B cell (primary cell): Measurements from ENCODE around the gene SHISA8. TPM values are rescaled to one million over a fixed set of nuclear protein-coding genes. Genes with fewer than 3 reads are reported as not detected.

Source experiments
- ATAC-seq: fragments of 200-7000 bp; cut with Tn5 transposase; one replicate; pipeline ENCODE4 v1.10.0; 2021; ENCODE audit warnings: low read depth, mild to moderate bottlenecking, moderate number of reproducible peaks, moderate library complexity
- CTCF ChIA-PET: fragments of 350-600 bp; sonication (Branson Sonifier 250); formaldehyde crosslinking; loops from one replicate; lab custom pipeline; 2021; ENCODE audit warnings: antibody characterized with exemption, inconsistent platforms; lab: Charles Lee
- POLR2A ChIA-PET: fragments of 350-600 bp; sonication (Branson Sonifier 250); formaldehyde crosslinking; loops from one replicate; lab custom pipeline; 2021; ENCODE audit warnings: antibody characterized with exemption; lab: Charles Lee
- DNase-seq: peaks from one replicate; pipeline ENCODE4 v3.0.0; 2013
- H2AFZ ChIP-seq: 2 replicates; pipeline ENCODE4 v1.6.1; 2012; ENCODE audit warnings: mild to moderate bottlenecking, low read depth, low read length; ENCODE audit not compliant: insufficient read depth, poor library complexity, severe bottlenecking
- H3K27ac ChIP-seq, 2 donors: 1 replicate in 1 of 2; 2 replicates in 1 of 2; pipeline ENCODE4 v1.5.1; 2012 to 2013; ENCODE audit warnings: low read length in 2 of 2, mild to moderate bottlenecking in 2 of 2, moderate library complexity in 1 of 2
- H3K27me3 ChIP-seq, 4 experiments: fragments of 200-600 bp in 1 of 4; sonication (generic) in 1 of 4; replicated peaks in 1 of 4; 1 replicate in 2 of 4; 2 replicates in 2 of 4; pipeline versions ENCODE4 v1.6.1 to v1.7.0; 2013 to 2016; ENCODE audit warnings: low read length in 3 of 4, mild to moderate bottlenecking in 2 of 4, mixed read lengths in 1 of 4, moderate library complexity in 1 of 4; ENCODE audit not compliant: insufficient read depth in 4 of 4, control insufficient read depth in 3 of 4; ENCODE audit errors: control extremely low read depth in 1 of 4
- H3K36me3 ChIP-seq, 2 experiments: replicated peaks in 1 of 2; 1 replicate in 1 of 2; 2 replicates in 1 of 2; pipeline versions ENCODE4 v1.6.1 to v1.7.1; 2013; ENCODE audit warnings: low read length in 1 of 2; ENCODE audit not compliant: insufficient read depth in 2 of 2, control insufficient read depth in 1 of 2; ENCODE audit errors: control extremely low read depth in 1 of 2, extremely low read depth in 1 of 2
- H3K4me1 ChIP-seq, 2 donors: fragments of 200-600 bp in 1 of 2; sonication (generic) in 1 of 2; 1 replicate in 1 of 2; 2 replicates in 1 of 2; pipeline versions ENCODE4 v1.5.1 to v1.6.1; 2013 to 2017; ENCODE audit warnings: low read length in 2 of 2; ENCODE audit not compliant: control insufficient read depth in 2 of 2, insufficient read depth in 2 of 2
- H3K4me2 ChIP-seq: replicated peaks from 2 replicates; pipeline ENCODE3; 2012; ENCODE audit warnings: mild to moderate bottlenecking, low read depth, low read length; ENCODE audit not compliant: poor library complexity, severe bottlenecking
- H3K4me3 ChIP-seq, 5 experiments: fragments of 200-600 bp in 1 of 5; sonication (generic) in 1 of 5; 1 replicate in 3 of 5; 2 replicates in 2 of 5; pipeline versions ENCODE4 v1.5.1 to v1.7.0; 2011 to 2016; ENCODE audit warnings: low read length in 4 of 5, mild to moderate bottlenecking in 4 of 5, low read depth in 2 of 5, control low read depth in 1 of 5, moderate library complexity in 1 of 5; ENCODE audit not compliant: insufficient read depth in 1 of 5; ENCODE audit errors: control extremely low read depth in 1 of 5, extremely low read depth in 1 of 5
- H3K79me2 ChIP-seq: fragments of 200-600 bp; sonication (generic); one replicate; pipeline ENCODE4 v1.6.0; 2016; ENCODE audit warnings: low read length; ENCODE audit not compliant: control insufficient read depth, insufficient read depth
- H3K9ac ChIP-seq: fragments of 200-600 bp; sonication (generic); 2 replicates; pipeline ENCODE4 v1.6.1; 2017; ENCODE audit warnings: mild to moderate bottlenecking, low read length, moderate library complexity
- H3K9me3 ChIP-seq, 3 donors: one replicate each; pipeline versions ENCODE4 v1.6.1 to v1.7.1; 2013; ENCODE audit warnings: low read length in 2 of 3; ENCODE audit not compliant: control insufficient read depth in 2 of 3, insufficient read depth in 1 of 3; ENCODE audit errors: control extremely low read depth in 1 of 3
- H4K20me1 ChIP-seq: 2 replicates; pipeline ENCODE4 v1.6.0; 2012; ENCODE audit warnings: mild to moderate bottlenecking, low read length; ENCODE audit not compliant: insufficient read depth, control insufficient read depth, poor library complexity, severe bottlenecking
- H3K27ac Mint-ChIP-seq: one replicate; pipeline ENCODE4 v1.8.0; 2021; ENCODE audit warnings: mixed read lengths
- H3K27me3 Mint-ChIP-seq: one replicate; pipeline ENCODE4 v1.8.0; 2021; ENCODE audit warnings: mixed read lengths
- H3K4me1 Mint-ChIP-seq: one replicate; pipeline ENCODE4 v1.8.0; 2021; ENCODE audit warnings: mixed read lengths
- H3K4me3 Mint-ChIP-seq: one replicate; pipeline ENCODE4 v1.8.0; 2021; ENCODE audit warnings: mixed read lengths
- H3K9me3 Mint-ChIP-seq: one replicate; pipeline ENCODE4 v1.8.0; 2022; ENCODE audit warnings: mixed read lengths; ENCODE audit not compliant: insufficient read depth
- EZH2 ChIP-seq: IDR thresholded peaks from 2 replicates; pipeline ENCODE4 v1.6.1; 2012; ENCODE audit warnings: borderline replicate concordance, low read depth, mild to moderate bottlenecking, moderate library complexity, low read length; ENCODE audit not compliant: insufficient read depth, poor library complexity, severe bottlenecking
- WGBS: methylation state at CpG from one replicate; pipeline ENCODE4 v1.1.5; 2013; ENCODE audit warnings: missing lambda C conversion rate; ENCODE audit not compliant: insufficient coverage; 5-methylcytosine and 5-hydroxymethylcytosine counted together
- intact Hi-C: fragments of 100-400 bp; cut with micrococcal nuclease; formaldehyde crosslinking; loops from one replicate; pipeline ENCODE4 v1.10.0; 2022
- polyA plus RNA-seq: library from polyadenylated mRNA; depleted of rRNA; stranded (reverse); fragments of >200 nt; gene quantifications from 2 replicates; pipeline ENCODE4 v1.2.3, GENCODE V29; 2012
- total RNA-seq, 2 donors: library from RNA; stranded (reverse); fragments of 120-200 nt in 1 of 2; gene quantifications; 1 replicate in 1 of 2; 2 replicates in 1 of 2; pipeline versions ENCODE4 v1.2.3 to v1.2.4, GENCODE V29; 2013 to 2022
- TF ChIP-seq, protein P1 (sequence below): fragments of 200-600 bp; IDR thresholded peaks from one replicate; pipeline ENCODE4 v1.8.0; 2022; ENCODE audit warnings: antibody characterized with exemption, mild to moderate bottlenecking

The SHISA8 gene
- total and polyA plus RNA-seq, 2 donors (not counting 1 experiment from before 2014, with no cell fraction given): 22.4 to 46.5 TPM

DNA sequence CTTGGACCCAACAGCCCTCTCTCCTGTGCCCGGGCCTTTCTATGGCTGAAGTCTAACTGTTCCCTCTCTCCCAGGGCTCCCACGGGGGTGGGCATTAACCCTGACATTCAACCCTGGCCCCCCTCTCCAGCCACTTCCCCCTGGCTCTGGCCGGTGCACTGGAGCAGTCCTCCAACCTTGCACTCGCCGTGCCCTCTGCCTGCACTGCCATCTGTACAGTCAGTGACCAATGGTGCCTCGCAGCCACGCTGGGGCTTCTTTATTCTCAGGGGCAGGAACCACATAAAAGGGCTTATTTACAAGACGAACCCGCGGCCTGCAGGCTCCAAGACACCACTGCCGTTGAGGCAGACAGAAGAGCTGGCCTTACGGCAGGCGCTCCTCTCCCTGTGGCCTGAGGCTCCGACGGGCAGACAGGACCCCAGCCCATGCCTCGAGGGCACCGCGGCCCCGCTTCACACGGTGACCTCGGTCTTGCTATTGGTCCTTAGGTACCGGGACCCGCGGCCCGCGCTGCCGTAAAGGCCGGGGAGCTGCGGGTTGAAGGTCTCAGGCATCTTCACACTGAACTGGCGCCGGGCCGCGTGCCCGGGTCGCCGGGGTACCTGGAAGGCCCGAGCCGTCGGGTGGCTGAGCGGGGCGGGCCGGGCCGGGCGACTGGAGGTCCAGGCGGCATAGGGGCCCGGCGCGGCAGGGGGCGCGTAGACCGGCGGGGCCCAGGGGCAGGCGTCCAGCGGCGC, 5.4 kb downstream of the SHISA8 start:
- Mint-ChIP-seq H3K9me3 (no peaks in the 10 kb centered on the region), H3K27ac (peak overlapping the region; percentile 93), H3K4me1 (peaks cover 47% of the 10 kb centered on the region), H3K27me3 (peaks cover 9% of the 10 kb centered on the region), H3K4me3 (peak overlapping the region; percentile 78)
- WGBS: 32% methylated on average over 55 of the region's 55 CpGs
- H3K9ac ChIP-seq: peak overlapping the region; percentile 66
- peaks cover 0 to 41% (median 20%) of the 10 kb centered on the region in 4 experiments for H3K27me3 ChIP-seq
- CTCF ChIA-PET: interaction anchor here (0.8 to 3.8 kb wide), 6 partner anchors 16 to 83 kb away, joined by 3 to 13 read pairs (median 5); no protein-coding TSS in a partner anchor
- H2AFZ ChIP-seq: peak overlapping the region; percentile 58
- ATAC-seq (no peak), DNase-seq (peak; percentile 58)
- peaks cover 6% of the 10 kb centered on the region for H3K79me2 ChIP-seq
- peaks cover 0 to 20% of the 10 kb centered on the region in 2 experiments for H3K36me3 ChIP-seq
- POLR2A ChIA-PET: interaction anchor here (0.6 to 5.0 kb wide), 11 partner anchors 10 to 76 kb away, joined by 3 to 32 read pairs (median 5); partner anchors contain the start of genes SREBF2 and TNFRSF13C
- H3K27ac ChIP-seq: no peak overlapping the region
- H3K4me2 ChIP-seq: peak overlapping the region; percentile 98
- H3K9me3 ChIP-seq: peaks cover 0 to 5% (median 0%) of the 10 kb centered on the region in 3 donors
- intact Hi-C loops: loop anchor here (2.0 to 5.0 kb wide), 2 partner anchors 33 to 77 kb away; partner anchors contain the start of gene SREBF2
- H3K4me3 ChIP-seq: peak overlapping the region in 3 of 5 experiments; percentile 47 to 57 (median 52)
- TF ChIP-seq, protein P1, sequence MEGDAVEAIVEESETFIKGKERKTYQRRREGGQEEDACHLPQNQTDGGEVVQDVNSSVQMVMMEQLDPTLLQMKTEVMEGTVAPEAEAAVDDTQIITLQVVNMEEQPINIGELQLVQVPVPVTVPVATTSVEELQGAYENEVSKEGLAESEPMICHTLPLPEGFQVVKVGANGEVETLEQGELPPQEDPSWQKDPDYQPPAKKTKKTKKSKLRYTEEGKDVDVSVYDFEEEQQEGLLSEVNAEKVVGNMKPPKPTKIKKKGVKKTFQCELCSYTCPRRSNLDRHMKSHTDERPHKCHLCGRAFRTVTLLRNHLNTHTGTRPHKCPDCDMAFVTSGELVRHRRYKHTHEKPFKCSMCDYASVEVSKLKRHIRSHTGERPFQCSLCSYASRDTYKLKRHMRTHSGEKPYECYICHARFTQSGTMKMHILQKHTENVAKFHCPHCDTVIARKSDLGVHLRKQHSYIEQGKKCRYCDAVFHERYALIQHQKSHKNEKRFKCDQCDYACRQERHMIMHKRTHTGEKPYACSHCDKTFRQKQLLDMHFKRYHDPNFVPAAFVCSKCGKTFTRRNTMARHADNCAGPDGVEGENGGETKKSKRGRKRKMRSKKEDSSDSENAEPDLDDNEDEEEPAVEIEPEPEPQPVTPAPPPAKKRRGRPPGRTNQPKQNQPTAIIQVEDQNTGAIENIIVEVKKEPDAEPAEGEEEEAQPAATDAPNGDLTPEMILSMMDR: no peak
- peak; percentile 2 for TF ChIP-seq EZH2
- peaks cover 30% of the 10 kb centered on the region for H4K20me1 ChIP-seq
- H3K4me1 ChIP-seq: peaks cover 57 to 58% of the 10 kb centered on the region in 2 donors
